ENCODE data around the gene HOPX.
"Not testable (repeated sequence)": the region's sequence is repeated elsewhere in the genome, so short reads cannot be mapped to it uniquely, and the experiment has no call there.

The HOPX gene

GRCh38 chr4:56704089-56704871 is 23.2 kb upstream of the HOPX start:
- Histone ChIP-seq H3K4me3 (ENCODE audit: low read depth in 1 of 2, low read length in 2 of 2) (no peak overlapping the region), H3K9ac (ENCODE audit: low read depth in 1 of 2, low read length in 2 of 2) (no peak overlapping the region), H3K27me3 (ENCODE audit: control insufficient read depth in 1 of 2, insufficient read depth in 2 of 2, low read length in 2 of 2) (no peaks in the 10 kb centered on the region), H3K4me1 (ENCODE audit: control insufficient read depth in 1 of 2, insufficient read depth in 2 of 2, low read length in 2 of 2) (peaks cover 9 to 10% of the 10 kb centered on the region in 2 donors), H3K36me3 (ENCODE audit: control insufficient read depth in 1 of 2, insufficient read depth in 2 of 2, low read length in 2 of 2) (no peaks in the 10 kb centered on the region), H3K9me3 (ENCODE audit: control insufficient read depth in 1 of 2, low read length in 2 of 2) (no peaks in the 10 kb centered on the region), H3K27ac (ENCODE audit: low read depth, low read length) (no peak overlapping the region)

DNA sequence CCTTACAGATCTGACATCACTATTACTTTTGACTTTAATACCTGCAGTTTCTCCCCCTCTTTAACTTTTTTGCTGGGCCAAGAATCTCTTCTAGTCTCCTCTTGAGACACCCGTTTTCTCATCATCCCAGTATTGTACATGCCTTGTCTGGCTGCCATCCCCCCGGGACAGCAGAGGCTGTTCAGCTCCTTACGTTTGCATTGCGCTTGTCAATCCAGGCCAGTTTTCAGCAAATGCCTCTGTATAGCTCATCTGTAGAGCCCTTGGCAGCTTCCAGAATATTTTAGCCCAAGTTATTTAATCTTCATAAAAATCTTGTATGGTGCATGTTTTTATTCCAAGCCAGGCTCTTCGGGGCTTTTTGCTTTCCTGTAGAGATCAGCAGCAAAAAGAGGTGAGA is 22.3 kb upstream of the HOPX start:
- Histone ChIP-seq H3K4me3 (ENCODE audit: low read depth in 1 of 2, low read length in 2 of 2) (no peak overlapping the region), H3K27ac (ENCODE audit: low read depth, low read length) (no peak overlapping the region), H3K27me3 (ENCODE audit: control insufficient read depth in 1 of 2, insufficient read depth in 2 of 2, low read length in 2 of 2) (no peaks in the 10 kb centered on the region), H3K9me3 (ENCODE audit: control insufficient read depth in 1 of 2, low read length in 2 of 2) (no peaks in the 10 kb centered on the region), H3K36me3 (ENCODE audit: control insufficient read depth in 1 of 2, insufficient read depth in 2 of 2, low read length in 2 of 2) (no peaks in the 10 kb centered on the region), H3K4me1 (ENCODE audit: control insufficient read depth in 1 of 2, insufficient read depth in 2 of 2, low read length in 2 of 2) (peaks cover 9 to 10% of the 10 kb centered on the region in 2 donors), H3K9ac (ENCODE audit: low read depth in 1 of 2, low read length in 2 of 2) (no peak overlapping the region)

- Histone ChIP-seq H3K4me1 (ENCODE audit: control insufficient read depth in 1 of 2, insufficient read depth in 2 of 2, low read length in 2 of 2) (peaks cover 9 to 10% of the 10 kb centered on the region in 2 donors), H3K36me3 (ENCODE audit: control insufficient read depth in 1 of 2, insufficient read depth in 2 of 2, low read length in 2 of 2) (no peaks in the 10 kb centered on the region), H3K27ac (ENCODE audit: low read depth, low read length) (no peak overlapping the region), H3K9ac (ENCODE audit: low read depth in 1 of 2, low read length in 2 of 2) (no peak overlapping the region), H3K27me3 (ENCODE audit: control insufficient read depth in 1 of 2, insufficient read depth in 2 of 2, low read length in 2 of 2) (no peaks in the 10 kb centered on the region), H3K9me3 (ENCODE audit: control insufficient read depth in 1 of 2, low read length in 2 of 2) (no peaks in the 10 kb centered on the region), H3K4me3 (ENCODE audit: low read depth in 1 of 2, low read length in 2 of 2) (no peak overlapping the region)
Observed at GRCh38 chr4:56701644-56702043, 20.5 kb upstream of the HOPX start.

- Histone ChIP-seq H3K9ac (ENCODE audit: low read depth in 1 of 2, low read length in 2 of 2) (no peak overlapping the region), H3K27ac (ENCODE audit: low read depth, low read length) (no peak overlapping the region), H3K36me3 (ENCODE audit: control insufficient read depth in 1 of 2, insufficient read depth in 2 of 2, low read length in 2 of 2) (no peaks in the 10 kb centered on the region), H3K4me1 (ENCODE audit: control insufficient read depth in 1 of 2, insufficient read depth in 2 of 2, low read length in 2 of 2) (peaks cover 7% of the 10 kb centered on the region in 2 donors), H3K27me3 (ENCODE audit: control insufficient read depth in 1 of 2, insufficient read depth in 2 of 2, low read length in 2 of 2) (no peaks in the 10 kb centered on the region), H3K4me3 (ENCODE audit: low read depth in 1 of 2, low read length in 2 of 2) (no peak overlapping the region), H3K9me3 (ENCODE audit: control insufficient read depth in 1 of 2, low read length in 2 of 2) (no peaks in the 10 kb centered on the region)
Observed at GRCh38 chr4:56701161-56701480, 20.0 kb upstream of the HOPX start.

DNA sequence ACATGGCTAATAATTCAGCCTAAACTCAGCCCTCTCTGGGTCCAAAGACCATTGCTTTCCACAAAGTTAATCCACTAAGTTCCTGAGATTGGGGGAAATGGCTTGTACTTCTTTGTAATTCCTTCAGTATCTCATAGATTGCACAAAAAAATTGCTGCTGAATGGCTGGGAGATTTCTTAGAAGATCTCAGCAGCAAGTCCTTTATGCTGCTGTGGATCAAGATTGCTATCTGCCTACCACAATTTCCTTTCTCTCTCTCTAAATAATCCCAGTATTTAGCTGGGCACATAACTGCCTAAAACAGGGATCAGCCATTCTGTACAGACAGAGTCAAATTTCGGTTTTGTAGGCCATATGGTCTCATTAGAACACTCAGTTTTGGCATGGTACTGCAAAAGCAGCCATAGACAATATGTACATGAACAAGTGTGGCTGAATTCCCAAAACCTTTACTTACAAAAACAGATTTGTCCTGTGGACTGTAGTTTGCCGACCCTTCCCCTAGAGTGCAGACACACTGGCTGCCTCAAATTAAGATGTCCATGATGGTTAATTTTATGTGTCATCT is 18.5 kb upstream of the HOPX start:
- H3K36me3 ChIP-seq (ENCODE audit: control insufficient read depth in 1 of 2, insufficient read depth in 2 of 2, low read length in 2 of 2): no peaks in the 10 kb centered on the region
- no peaks in the 10 kb centered on the region for H3K27me3 ChIP-seq (ENCODE audit: control insufficient read depth in 1 of 2, insufficient read depth in 2 of 2, low read length in 2 of 2)
- H3K9ac ChIP-seq (ENCODE audit: low read depth in 1 of 2, low read length in 2 of 2): no peak overlapping the region
- no peak overlapping the region for H3K4me3 ChIP-seq (ENCODE audit: low read depth in 1 of 2, low read length in 2 of 2)
- no peaks in the 10 kb centered on the region for H3K9me3 ChIP-seq (ENCODE audit: control insufficient read depth in 1 of 2, low read length in 2 of 2)
- no peak overlapping the region for H3K27ac ChIP-seq (ENCODE audit: low read depth, low read length)
- peaks cover 0 to 4% of the 10 kb centered on the region in 2 donors for H3K4me1 ChIP-seq (ENCODE audit: control insufficient read depth in 1 of 2, insufficient read depth in 2 of 2, low read length in 2 of 2)

GRCh38 chr4:56698329-56698728 is 17.2 kb upstream of the HOPX start:
- H3K27ac ChIP-seq (ENCODE audit: low read depth, low read length): no peak overlapping the region
- no peak overlapping the region for H3K4me3 ChIP-seq (ENCODE audit: low read depth in 1 of 2, low read length in 2 of 2)
- H3K9ac ChIP-seq (ENCODE audit: low read depth in 1 of 2, low read length in 2 of 2): no peak overlapping the region
- no peaks in the 10 kb centered on the region for H3K9me3 ChIP-seq (ENCODE audit: control insufficient read depth in 1 of 2, low read length in 2 of 2)
- no peaks in the 10 kb centered on the region for H3K27me3 ChIP-seq (ENCODE audit: control insufficient read depth in 1 of 2, insufficient read depth in 2 of 2, low read length in 2 of 2)
- no peaks in the 10 kb centered on the region for H3K36me3 ChIP-seq (ENCODE audit: control insufficient read depth in 1 of 2, insufficient read depth in 2 of 2, low read length in 2 of 2)
- peaks cover 0 to 4% of the 10 kb centered on the region in 2 donors for H3K4me1 ChIP-seq (ENCODE audit: control insufficient read depth in 1 of 2, insufficient read depth in 2 of 2, low read length in 2 of 2)

GRCh38 chr4:56696056-56696455 is 15.0 kb upstream of the HOPX start:
- H3K27ac ChIP-seq (ENCODE audit: low read depth, low read length): no peak overlapping the region
- H3K36me3 ChIP-seq (ENCODE audit: control insufficient read depth in 1 of 2, insufficient read depth in 2 of 2, low read length in 2 of 2): no peaks in the 10 kb centered on the region

GRCh38 chr4:56693476-56693875 is 12.4 kb upstream of the HOPX start:
- not testable (repeated sequence) for H3K36me3 ChIP-seq (ENCODE audit: control insufficient read depth in 1 of 2, insufficient read depth in 2 of 2, low read length in 2 of 2); H3K9me3 ChIP-seq (ENCODE audit: control insufficient read depth in 1 of 2, low read length in 2 of 2); H3K27ac ChIP-seq (ENCODE audit: low read depth, low read length); H3K27me3 ChIP-seq (ENCODE audit: control insufficient read depth in 1 of 2, insufficient read depth in 2 of 2, low read length in 2 of 2); H3K9ac ChIP-seq (ENCODE audit: low read depth in 1 of 2, low read length in 2 of 2); H3K4me3 ChIP-seq (ENCODE audit: low read depth in 1 of 2, low read length in 2 of 2); H3K4me1 ChIP-seq (ENCODE audit: control insufficient read depth in 1 of 2, insufficient read depth in 2 of 2, low read length in 2 of 2)

More at GRCh38 chr4:56696056-56696455, 15.0 kb upstream of the HOPX start:
- H3K9ac ChIP-seq (ENCODE audit: low read depth in 1 of 2, low read length in 2 of 2): no peak overlapping the region
- no peak overlapping the region for H3K4me3 ChIP-seq (ENCODE audit: low read depth in 1 of 2, low read length in 2 of 2)
- H3K27me3 ChIP-seq (ENCODE audit: control insufficient read depth in 1 of 2, insufficient read depth in 2 of 2, low read length in 2 of 2): no peaks in the 10 kb centered on the region
- no peaks in the 10 kb centered on the region for H3K9me3 ChIP-seq (ENCODE audit: control insufficient read depth in 1 of 2, low read length in 2 of 2)
- H3K4me1 ChIP-seq (ENCODE audit: control insufficient read depth in 1 of 2, insufficient read depth in 2 of 2, low read length in 2 of 2): no peaks in the 10 kb centered on the region

DNA sequence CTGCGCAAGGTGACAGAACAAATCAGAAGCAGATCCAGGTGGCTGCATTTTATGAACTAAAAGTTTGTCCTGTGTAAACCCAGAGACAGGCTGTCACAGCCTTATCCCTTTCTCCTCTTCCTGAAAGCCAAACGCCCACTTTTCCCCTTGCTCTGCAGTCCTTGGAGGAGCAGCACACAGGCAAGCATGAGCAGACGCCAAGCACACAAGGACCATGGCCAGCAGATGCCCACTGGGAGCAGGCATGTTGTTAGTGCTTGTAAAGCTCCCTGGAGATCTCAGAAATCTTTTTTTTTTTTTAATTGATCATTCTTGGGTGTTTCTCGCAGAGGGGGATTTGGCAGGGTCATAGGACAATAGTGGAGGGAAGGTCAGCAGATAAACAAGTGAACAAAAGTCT is 11.5 kb upstream of the HOPX start:
- Histone ChIP-seq H3K27ac (ENCODE audit: low read depth, low read length) (no peak overlapping the region), H3K4me3 (ENCODE audit: low read depth in 1 of 2, low read length in 2 of 2) (no peak overlapping the region), H3K27me3 (ENCODE audit: control insufficient read depth in 1 of 2, insufficient read depth in 2 of 2, low read length in 2 of 2) (no peaks in the 10 kb centered on the region), H3K9me3 (ENCODE audit: control insufficient read depth in 1 of 2, low read length in 2 of 2) (no peaks in the 10 kb centered on the region), H3K36me3 (ENCODE audit: control insufficient read depth in 1 of 2, insufficient read depth in 2 of 2, low read length in 2 of 2) (no peaks in the 10 kb centered on the region), H3K9ac (ENCODE audit: low read depth in 1 of 2, low read length in 2 of 2) (no peak overlapping the region), H3K4me1 (ENCODE audit: control insufficient read depth in 1 of 2, insufficient read depth in 2 of 2, low read length in 2 of 2) (peaks cover 0 to 10% of the 10 kb centered on the region in 2 donors)

DNA sequence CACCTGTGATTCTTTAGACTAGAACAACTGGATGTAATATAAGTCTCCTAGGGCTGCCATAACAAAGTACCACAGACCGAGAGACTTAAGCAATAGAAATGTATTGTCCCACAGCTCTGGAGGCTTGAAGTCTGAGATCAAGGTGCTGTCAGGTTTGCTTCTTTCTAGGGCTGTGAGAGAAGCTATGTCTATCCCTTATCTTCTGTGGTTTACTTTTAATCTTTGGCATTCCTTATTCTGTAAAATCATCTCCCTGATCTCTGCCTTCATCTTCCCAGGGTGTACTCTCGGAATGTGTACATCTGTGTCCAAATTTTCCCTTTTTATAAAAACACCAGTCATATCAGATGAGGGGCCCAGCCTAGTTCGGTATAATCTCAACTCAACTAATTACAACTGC is 10.3 kb upstream of the HOPX start:
- peaks cover 0 to 10% of the 10 kb centered on the region in 2 donors for H3K4me1 ChIP-seq (ENCODE audit: control insufficient read depth in 1 of 2, insufficient read depth in 2 of 2, low read length in 2 of 2)
- H3K9ac ChIP-seq (ENCODE audit: low read depth in 1 of 2, low read length in 2 of 2): no peak overlapping the region
- no peaks in the 10 kb centered on the region for H3K36me3 ChIP-seq (ENCODE audit: control insufficient read depth in 1 of 2, insufficient read depth in 2 of 2, low read length in 2 of 2)
- no peaks in the 10 kb centered on the region for H3K9me3 ChIP-seq (ENCODE audit: control insufficient read depth in 1 of 2, low read length in 2 of 2)
- H3K27me3 ChIP-seq (ENCODE audit: control insufficient read depth in 1 of 2, insufficient read depth in 2 of 2, low read length in 2 of 2): no peaks in the 10 kb centered on the region
- no peak overlapping the region for H3K27ac ChIP-seq (ENCODE audit: low read depth, low read length)
- H3K4me3 ChIP-seq (ENCODE audit: low read depth in 1 of 2, low read length in 2 of 2): no peak overlapping the region

Measured in duodenal mucosa (tissue), 2 donors.